DOHH2 (cell line): ENCODE measurements around the gene TMEM164.

Source experiments
- H3F3A ChIP-seq: fragments of 200-600 bp; sonication (generic), shearing (Covaris generic); 2 replicates; pipeline ENCODE4 v1.6.0; 2016; ENCODE audit warnings: antibody characterized with exemption, mild to moderate bottlenecking; ENCODE audit not compliant: control insufficient read depth, insufficient read depth
- H3K27ac ChIP-seq: fragments of 200-600 bp; sonication (generic); 2 replicates; pipeline ENCODE4 v1.5.1; 2014; ENCODE audit warnings: low read depth, mild to moderate bottlenecking, low read length, moderate library complexity
- H3K27me3 ChIP-seq: fragments of 200-600 bp; sonication (generic); 2 replicates; pipeline ENCODE4 v1.6.1; 2014; ENCODE audit warnings: mild to moderate bottlenecking, low read length, mixed read lengths; ENCODE audit not compliant: control insufficient read depth
- H3K36me3 ChIP-seq: fragments of 200-600 bp; sonication (generic); 2 replicates; pipeline ENCODE4 v1.6.1; 2014; ENCODE audit warnings: mild to moderate bottlenecking, low read length, moderate library complexity, mixed read lengths; ENCODE audit not compliant: control insufficient read depth
- H3K4me1 ChIP-seq: fragments of 200-600 bp; sonication (generic); 2 replicates; pipeline ENCODE4 v1.6.1; 2014; ENCODE audit warnings: mild to moderate bottlenecking, low read length, mixed read lengths; ENCODE audit not compliant: control insufficient read depth
- H3K4me2 ChIP-seq: fragments of 200-600 bp; sonication (generic); 2 replicates; pipeline ENCODE4 v1.6.0; 2014; ENCODE audit warnings: mild to moderate bottlenecking, low read length, moderate library complexity
- H3K4me3 ChIP-seq: fragments of 200-600 bp; sonication (generic); 2 replicates; pipeline ENCODE4 v1.5.1; 2014; ENCODE audit warnings: mild to moderate bottlenecking, low read length, mixed read lengths
- H3K79me2 ChIP-seq: fragments of 200-600 bp; sonication (generic); 2 replicates; pipeline ENCODE4 v1.6.1; 2014; ENCODE audit warnings: mild to moderate bottlenecking, low read length, mixed read lengths; ENCODE audit not compliant: control insufficient read depth
- H3K9me2 ChIP-seq: fragments of 200-600 bp; sonication (generic); replicated peaks from 2 replicates; pipeline ENCODE4 v1.6.1; 2014; ENCODE audit warnings: mild to moderate bottlenecking, low read length, mixed read lengths; ENCODE audit not compliant: control insufficient read depth
- H3K9me3 ChIP-seq: fragments of 200-600 bp; sonication (generic); 2 replicates; pipeline ENCODE4 v1.6.1; 2014; ENCODE audit warnings: antibody characterized with exemption, low read length, mixed read lengths; ENCODE audit not compliant: control insufficient read depth, insufficient read depth
- H4K20me1 ChIP-seq: fragments of 200-600 bp; sonication (generic); 2 replicates; pipeline ENCODE4 v1.6.0; 2014; ENCODE audit warnings: low read depth, mild to moderate bottlenecking, antibody characterized with exemption, low read length, moderate library complexity; ENCODE audit not compliant: control insufficient read depth, insufficient read depth
- CTCF ChIP-seq: fragments of 200-600 bp; sonication (generic); IDR thresholded peaks from one replicate; pipeline ENCODE4 v1.5.1; 2014; ENCODE audit warnings: antibody characterized with exemption, mild to moderate bottlenecking, low read depth, low read length; ENCODE audit not compliant: poor library complexity, severe bottlenecking
- EZH2phosphoT487 ChIP-seq: fragments of 200-600 bp; sonication (generic); IDR thresholded peaks from 2 replicates; pipeline ENCODE4 v1.6.1; 2017; ENCODE audit warnings: borderline replicate concordance, mild to moderate bottlenecking, antibody characterized with exemption, low read length, moderate library complexity, mixed read lengths

Gene TMEM164

GRCh38 chrX:110181459-110182137, 178.7 kb downstream of the TMEM164 start:
- no peak overlapping the region for H3K4me3 ChIP-seq
- H4K20me1 ChIP-seq: no peaks in the 10 kb centered on the region
- H3K36me3 ChIP-seq: no peaks in the 10 kb centered on the region
- no peak overlapping the region for H3K27ac ChIP-seq
- no peaks in the 10 kb centered on the region for H3K27me3 ChIP-seq
- H3K9me3 ChIP-seq: no peaks in the 10 kb centered on the region
- H3K79me2 ChIP-seq: no peaks in the 10 kb centered on the region
- no peaks in the 10 kb centered on the region for H3K9me2 ChIP-seq
- TF ChIP-seq EZH2phosphoT487 (no peak), CTCF (no peak)
- no peaks in the 10 kb centered on the region for H3K4me1 ChIP-seq
- H3F3A ChIP-seq: no peaks in the 10 kb centered on the region
- no peak overlapping the region for H3K4me2 ChIP-seq

GRCh38 chrX:110182362-110182761, 179.4 kb downstream of the TMEM164 start:
- H3K4me2 ChIP-seq: no peak overlapping the region
- no peak overlapping the region for H3K4me3 ChIP-seq
- H3K9me2 ChIP-seq: no peaks in the 10 kb centered on the region
- H3K27me3 ChIP-seq: no peaks in the 10 kb centered on the region
- no peaks in the 10 kb centered on the region for H3K9me3 ChIP-seq
- H3F3A ChIP-seq: no peaks in the 10 kb centered on the region
- no peaks in the 10 kb centered on the region for H4K20me1 ChIP-seq
- H3K36me3 ChIP-seq: no peaks in the 10 kb centered on the region
- no peaks in the 10 kb centered on the region for H3K79me2 ChIP-seq
- no peak for TF ChIP-seq CTCF
- no peak for TF ChIP-seq EZH2phosphoT487
- H3K27ac ChIP-seq: no peak overlapping the region
- H3K4me1 ChIP-seq: no peaks in the 10 kb centered on the region

GRCh38 chrX:110182865-110183264, 180.0 kb downstream of the TMEM164 start:
- TF ChIP-seq EZH2phosphoT487 (no peak), CTCF (no peak)
- no peaks in the 10 kb centered on the region for H3K9me2 ChIP-seq
- H3K9me3 ChIP-seq: no peaks in the 10 kb centered on the region
- no peak overlapping the region for H3K4me2 ChIP-seq
- H3K4me1 ChIP-seq: no peaks in the 10 kb centered on the region
- H3K27me3 ChIP-seq: no peaks in the 10 kb centered on the region
- H3K79me2 ChIP-seq: no peaks in the 10 kb centered on the region
- no peak overlapping the region for H3K4me3 ChIP-seq
- no peak overlapping the region for H3K27ac ChIP-seq
- no peaks in the 10 kb centered on the region for H4K20me1 ChIP-seq
- no peaks in the 10 kb centered on the region for H3K36me3 ChIP-seq
- no peaks in the 10 kb centered on the region for H3F3A ChIP-seq
